NCI-H345 treated with DMSO at 0.1 percent for 48 hours (cell line): ENCODE results near the gene GRID1.

Experiments used
- DNase-seq: peaks from one replicate; lab custom pipeline; 2025; ENCODE audit not compliant: unreplicated experiment; lab: John Stamatoyannopoulos, UW

The GRID1 gene

GRCh38 chr10:85614566-85614965, 752.0 kb downstream of the GRID1 start:
- no peak for DNase-seq

GRCh38 chr10:85613391-85613790, 753.2 kb downstream of the GRID1 start:
- DNase-seq, result no peak

- no peak for DNase-seq
These were observed 753.8 kb downstream of the GRID1 start for GRCh38 chr10:85612833-85613232.

GRCh38 chr10:85612378-85612775, 754.2 kb downstream of the GRID1 start:
- DNase-seq, result no peak

- no peak for DNase-seq
These were observed 754.7 kb downstream of the GRID1 start for GRCh38 chr10:85611746-85612377.

GRCh38 chr10:85611093-85611740, 755.4 kb downstream of the GRID1 start:
- DNase-seq, result no peak

- no peak for DNase-seq
These were observed 756.1 kb downstream of the GRID1 start for GRCh38 chr10:85610381-85611092.

- no peak for DNase-seq
These were observed 757.1 kb downstream of the GRID1 start for GRCh38 chr10:85609509-85609908.

GRCh38 chr10:85608706-85609105, 757.9 kb downstream of the GRID1 start:
- no peak for DNase-seq

- DNase-seq, result no peak
These were observed 759.4 kb downstream of the GRID1 start for GRCh38 chr10:85607043-85607695.

- no peak for DNase-seq
These were observed 760.2 kb downstream of the GRID1 start for GRCh38 chr10:85606401-85606800.

- DNase-seq, result no peak
These were observed 761.7 kb downstream of the GRID1 start for GRCh38 chr10:85604884-85605283.

- no peak for DNase-seq
These were observed 762.4 kb downstream of the GRID1 start for GRCh38 chr10:85604136-85604725.

GRCh38 chr10:85603151-85603940, 763.2 kb downstream of the GRID1 start:
- DNase-seq, result no peak

- no peak for DNase-seq
These were observed 763.9 kb downstream of the GRID1 start for GRCh38 chr10:85602713-85603112.

- no peak for DNase-seq
These were observed 764.3 kb downstream of the GRID1 start for GRCh38 chr10:85602306-85602705.

GRCh38 chr10:85601526-85601925, 765.1 kb downstream of the GRID1 start:
- no peak for DNase-seq

- no peak for DNase-seq
These were observed 765.9 kb downstream of the GRID1 start for GRCh38 chr10:85600744-85601081.

- DNase-seq, result no peak
These were observed 766.4 kb downstream of the GRID1 start for GRCh38 chr10:85600026-85600743.

- no peak for DNase-seq
These were observed 767.5 kb downstream of the GRID1 start for GRCh38 chr10:85599081-85599480.
